GM19468 (cell line): ENCODE data around the gene ACTN4.
A peak's percentile ranks its signal among the peaks of the same experiment; 100 is the strongest.
"Not testable (repeated sequence)": the region's sequence is repeated elsewhere in the genome, so short reads cannot be mapped to it uniquely, and the experiment has no call there.

Experiments
- ATAC-seq: cut with Tn5 transposase; IDR thresholded peaks from one replicate; pipeline ENCODE4 v1.9.1; 2021; ENCODE audit warnings: mild to moderate bottlenecking, moderate library complexity, moderate number of reproducible peaks; ENCODE audit not compliant: unreplicated experiment; ENCODE audit errors: extremely low read depth

Gene ACTN4

GRCh38 chr19:38753783-38754182 lies 106.3 kb downstream of the ACTN4 start:
- not testable (repeated sequence) for ATAC-seq

- ATAC-seq: not testable (repeated sequence)
These were observed 106.7 kb downstream of the ACTN4 start for GRCh38 chr19:38754196-38754595.

- ATAC-seq: no peak
These were observed 112.1 kb downstream of the ACTN4 start for GRCh38 chr19:38759590-38760003.

- ATAC-seq: not testable (repeated sequence)
These were observed 113.5 kb downstream of the ACTN4 start for GRCh38 chr19:38760805-38761517.

GRCh38 chr19:38761884-38762389 lies 114.5 kb downstream of the ACTN4 start:
- not testable (repeated sequence) for ATAC-seq

- ATAC-seq: no peak
These were observed 116.4 kb downstream of the ACTN4 start for GRCh38 chr19:38763795-38764220.

- ATAC-seq: no peak
These were observed 117.8 kb downstream of the ACTN4 start for GRCh38 chr19:38765214-38765613.

GRCh38 chr19:38766276-38767047 lies 119.0 kb downstream of the ACTN4 start:
- no peak for ATAC-seq

GRCh38 chr19:38769635-38770211 lies 122.3 kb downstream of the ACTN4 start:
- peak; percentile 25 for ATAC-seq

GRCh38 chr19:38770228-38770948 lies 122.9 kb downstream of the ACTN4 start:
- ATAC-seq: not testable (repeated sequence)

GRCh38 chr19:38770949-38771275 lies 123.5 kb downstream of the ACTN4 start:
- not testable (repeated sequence) for ATAC-seq

GRCh38 chr19:38771569-38771968 lies 124.1 kb downstream of the ACTN4 start:
- not testable (repeated sequence) for ATAC-seq

GRCh38 chr19:38773469-38774177 lies 126.2 kb downstream of the ACTN4 start, which contains the start of gene LGALS7:
TSS of gene LGALS7 (minus strand) at chr19:38773517. CDS start at chr19:38773492, 25 bp downstream.
- no peak for ATAC-seq

GRCh38 chr19:38774181-38774950 lies 126.9 kb downstream of the ACTN4 start:
- no peak for ATAC-seq

- ATAC-seq: no peak
These were observed 131.3 kb downstream of the ACTN4 start for GRCh38 chr19:38778733-38779132.

- ATAC-seq: no peak
These were observed 133.0 kb downstream of the ACTN4 start for GRCh38 chr19:38780443-38780842.

- ATAC-seq: no peak
These were observed 133.6 kb downstream of the ACTN4 start for GRCh38 chr19:38781058-38781457.
